ENCODE data around the gene EIF4E1B.

EIF4E1B gene

GRCh38 chr5:176629853-176630680 is at the start of gene EIF4E1B, which contains the start of gene SNCB:
Gene EIF4E1B (plus strand): TSS chr5:176630675. CDS start chr5:176642788, 12,113 bp downstream.
Gene SNCB (minus strand): TSS chr5:176630534. CDS start chr5:176629654, 880 bp downstream.
- peak; percentile 80 for DNase-seq (ENCODE audit: extremely low spot score)
- POLR2A ChIA-PET = no interaction called here
- TF ChIP-seq CTCF (IDR thresholded peaks at IDR 0.05; ENCODE audit: control extremely low read depth, extremely low read depth, low read depth, missing control alignments) = no peak
- CTCF ChIA-PET = interaction anchor here (0.9 to 2.9 kb wide), 7 partner anchors 11 to 58 kb away, joined by 3 to 10 read pairs (median 4); no protein-coding TSS in a partner anchor

DNA sequence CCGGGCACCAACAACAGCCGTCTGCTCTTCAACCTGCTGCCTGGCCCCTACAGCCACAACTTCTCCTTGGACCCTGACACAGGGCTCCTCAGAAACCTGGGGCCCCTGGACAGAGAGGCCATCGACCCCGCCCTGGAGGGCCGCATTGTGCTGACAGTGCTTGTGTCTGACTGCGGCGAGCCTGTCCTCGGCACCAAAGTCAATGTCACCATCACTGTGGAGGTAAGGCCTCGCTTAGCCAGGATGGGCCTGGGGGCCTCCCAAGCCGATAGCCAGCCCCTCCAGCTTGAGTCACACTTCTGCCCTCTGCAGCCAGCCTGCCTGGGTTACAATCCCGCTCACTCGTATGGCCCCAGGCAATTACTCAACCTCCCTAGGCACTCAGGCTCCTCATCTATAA is 49.1 kb upstream of the EIF4E1B start:
- CTCF ChIA-PET = no interaction called here
- no peak for TF ChIP-seq CTCF (IDR thresholded peaks at IDR 0.05; ENCODE audit: control extremely low read depth, extremely low read depth, low read depth, missing control alignments)

DNA sequence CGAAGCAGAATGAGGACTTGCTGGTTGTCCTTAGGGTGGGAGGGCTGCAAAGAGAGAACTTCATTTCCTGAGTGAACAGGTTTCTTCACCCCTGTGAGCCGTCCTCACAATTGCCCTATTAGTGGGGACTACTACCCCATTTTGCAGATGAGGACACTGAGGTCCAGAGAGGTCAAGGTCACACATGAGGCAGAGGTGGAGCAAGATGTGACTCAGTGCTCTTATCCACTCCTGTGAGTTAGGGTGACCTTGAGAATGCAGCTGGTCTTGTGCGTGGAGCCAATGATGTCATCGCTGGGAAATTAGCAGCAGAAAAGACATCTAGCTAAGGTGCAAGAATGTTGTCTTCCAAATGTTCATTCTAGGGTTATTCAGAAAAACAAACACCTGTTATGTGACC is 47.4 kb upstream of the EIF4E1B start:
- DNase-seq (ENCODE audit: extremely low spot score) = no peak
- ChIA-PET CTCF (interaction anchor here (1.8 kb wide), 1 partner anchor 9 kb away, joined by 10 read pairs; no protein-coding TSS in a partner anchor), POLR2A (no interaction called here)
- TF ChIP-seq CTCF (IDR thresholded peaks at IDR 0.05; ENCODE audit: control extremely low read depth, extremely low read depth, low read depth, missing control alignments) = no peak

More for the DNA sequence above, 49.1 kb upstream of the EIF4E1B start:
- POLR2A ChIA-PET = no interaction called here
- DNase-seq (ENCODE audit: extremely low spot score) = no peak

- POLR2A ChIA-PET = no interaction called here
- CTCF ChIA-PET = interaction anchor here (1.1 to 1.7 kb wide), 3 partner anchors 9 to 170 kb away, joined by 3 to 5 read pairs (median 3); no protein-coding TSS in a partner anchor
- TF ChIP-seq CTCF (IDR thresholded peaks at IDR 0.05; ENCODE audit: control extremely low read depth, extremely low read depth, low read depth, missing control alignments) = no peak
- no peak for DNase-seq (ENCODE audit: extremely low spot score)
Measured at GRCh38 chr5:176587398-176587797, 43.1 kb upstream of the EIF4E1B start.

GRCh38 chr5:176588297-176588696 is 42.2 kb upstream of the EIF4E1B start:
- POLR2A ChIA-PET = no interaction called here
- CTCF ChIA-PET = interaction anchor here (1.1 to 1.7 kb wide), 3 partner anchors 10 to 171 kb away, joined by 3 to 5 read pairs (median 3); no protein-coding TSS in a partner anchor
- no peak for DNase-seq (ENCODE audit: extremely low spot score)
- TF ChIP-seq CTCF (IDR thresholded peaks at IDR 0.05; ENCODE audit: control extremely low read depth, extremely low read depth, low read depth, missing control alignments) = no peak

- ChIA-PET POLR2A (no interaction called here), CTCF (no interaction called here)
- no peak for DNase-seq (ENCODE audit: extremely low spot score)
- TF ChIP-seq CTCF (IDR thresholded peaks at IDR 0.05; ENCODE audit: control extremely low read depth, extremely low read depth, low read depth, missing control alignments) = no peak
Measured at GRCh38 chr5:176589039-176589769, 41.3 kb upstream of the EIF4E1B start.
